Measurements from ENCODE around the gene PYCARD. TPM values are rescaled to one million over a fixed set of nuclear protein-coding genes. Genes with fewer than 3 reads are reported as not detected.
A peak's percentile ranks its signal among the peaks of the same experiment; 100 is the strongest.

The PYCARD gene
- total and polyA plus RNA-seq, 2 experiments from 2014 or later: 9.4 to 16.1 TPM

DNA sequence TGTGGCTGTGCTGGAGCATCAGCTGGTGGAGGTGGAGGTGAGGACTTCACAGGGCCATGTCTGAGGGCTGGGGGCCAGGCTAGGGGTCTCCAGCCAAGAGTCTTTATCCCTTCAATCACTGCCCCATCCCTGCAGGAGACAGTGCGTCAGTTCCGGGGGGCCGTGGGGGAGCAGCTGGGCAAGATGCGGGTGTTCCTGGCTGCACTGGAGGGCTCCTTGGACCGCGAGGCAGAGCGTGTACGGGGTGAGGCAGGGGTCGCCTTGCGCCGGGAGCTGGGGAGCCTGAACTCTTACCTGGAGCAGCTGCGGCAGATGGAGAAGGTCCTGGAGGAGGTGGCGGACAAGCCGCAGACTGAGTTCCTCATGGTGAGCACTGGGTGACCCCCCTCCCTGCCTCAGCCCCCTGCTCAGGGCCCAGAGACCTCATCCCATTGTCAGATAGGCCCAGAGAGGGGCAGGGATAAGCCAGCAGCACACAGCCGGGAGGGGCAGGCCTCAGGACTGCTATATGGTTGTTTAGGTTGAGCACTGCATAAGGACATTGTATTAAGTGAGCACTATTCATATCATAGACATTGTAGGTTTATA is 16.7 kb upstream of the PYCARD start:
- DNase-seq (ENCODE audit: low spot score): no peak
- no peak overlapping the region for H2AFZ ChIP-seq
- no peaks in the 10 kb centered on the region for H4K20me1 ChIP-seq (ENCODE audit: insufficient read depth, poor library complexity, severe bottlenecking)
- TF ChIP-seq, protein P1, sequence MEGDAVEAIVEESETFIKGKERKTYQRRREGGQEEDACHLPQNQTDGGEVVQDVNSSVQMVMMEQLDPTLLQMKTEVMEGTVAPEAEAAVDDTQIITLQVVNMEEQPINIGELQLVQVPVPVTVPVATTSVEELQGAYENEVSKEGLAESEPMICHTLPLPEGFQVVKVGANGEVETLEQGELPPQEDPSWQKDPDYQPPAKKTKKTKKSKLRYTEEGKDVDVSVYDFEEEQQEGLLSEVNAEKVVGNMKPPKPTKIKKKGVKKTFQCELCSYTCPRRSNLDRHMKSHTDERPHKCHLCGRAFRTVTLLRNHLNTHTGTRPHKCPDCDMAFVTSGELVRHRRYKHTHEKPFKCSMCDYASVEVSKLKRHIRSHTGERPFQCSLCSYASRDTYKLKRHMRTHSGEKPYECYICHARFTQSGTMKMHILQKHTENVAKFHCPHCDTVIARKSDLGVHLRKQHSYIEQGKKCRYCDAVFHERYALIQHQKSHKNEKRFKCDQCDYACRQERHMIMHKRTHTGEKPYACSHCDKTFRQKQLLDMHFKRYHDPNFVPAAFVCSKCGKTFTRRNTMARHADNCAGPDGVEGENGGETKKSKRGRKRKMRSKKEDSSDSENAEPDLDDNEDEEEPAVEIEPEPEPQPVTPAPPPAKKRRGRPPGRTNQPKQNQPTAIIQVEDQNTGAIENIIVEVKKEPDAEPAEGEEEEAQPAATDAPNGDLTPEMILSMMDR (IDR thresholded peaks at IDR 0.05; ENCODE audit: poor library complexity): no peak
- no peak for TF ChIP-seq EZH2phosphoT487 (IDR thresholded peaks at IDR 0.05; ENCODE audit: low read depth, severe bottlenecking, unreplicated experiment)
- 94% methylated on average over 15 of the region's 15 CpGs for WGBS (ENCODE audit: low lambda C conversion rate, missing lambda C conversion rate)
- no peak overlapping the region for H3K27ac ChIP-seq
- no peaks in the 10 kb centered on the region for H3K79me2 ChIP-seq
- peaks cover 27% of the 10 kb centered on the region for H3K4me1 ChIP-seq (ENCODE audit: insufficient read depth)
- H3K27me3 ChIP-seq: peaks cover 51% of the 10 kb centered on the region
- H3K9me3 ChIP-seq (ENCODE audit: low read depth): no peaks in the 10 kb centered on the region
- no peaks in the 10 kb centered on the region for H3K9me2 ChIP-seq (replicated peaks; ENCODE audit: insufficient read depth)
- H3K4me2 ChIP-seq: no peak overlapping the region
- no peaks in the 10 kb centered on the region for H3K36me3 ChIP-seq (replicated peaks; ENCODE audit: insufficient read depth, low read depth)
- H3K4me3 ChIP-seq: no peak overlapping the region

DNA sequence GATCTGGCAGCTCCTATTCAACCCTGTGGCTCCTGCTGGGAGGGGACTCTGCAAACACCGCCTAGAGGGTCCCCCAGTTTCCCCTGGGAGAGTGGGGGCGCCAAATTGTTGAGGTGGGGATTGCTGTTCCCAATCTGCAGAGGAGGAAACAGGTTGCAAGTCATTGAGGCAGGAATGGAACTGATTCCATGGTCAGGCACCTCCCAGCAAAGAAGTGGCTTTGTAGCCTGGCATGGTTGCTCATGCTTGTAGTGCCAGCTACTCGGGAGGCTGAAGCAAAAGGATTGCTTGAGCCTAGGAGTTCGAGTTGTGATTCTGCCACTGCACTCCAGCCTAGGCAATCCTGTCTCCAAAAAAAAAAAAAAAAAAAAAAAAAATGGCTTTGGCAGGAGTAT is 14.6 kb upstream of the PYCARD start:
- H3K27ac ChIP-seq: no peak overlapping the region
- H3K36me3 ChIP-seq (replicated peaks; ENCODE audit: insufficient read depth, low read depth): no peaks in the 10 kb centered on the region
- no peak overlapping the region for H2AFZ ChIP-seq
- H4K20me1 ChIP-seq (ENCODE audit: insufficient read depth, poor library complexity, severe bottlenecking): no peaks in the 10 kb centered on the region
- H3K27me3 ChIP-seq: peaks cover 65% of the 10 kb centered on the region
- no peaks in the 10 kb centered on the region for H3K9me3 ChIP-seq (ENCODE audit: low read depth)
- H3K4me1 ChIP-seq (ENCODE audit: insufficient read depth): peaks cover 27% of the 10 kb centered on the region
- 38% methylated on average over 4 of the region's 4 CpGs for WGBS (ENCODE audit: low lambda C conversion rate, missing lambda C conversion rate)
- no peak overlapping the region for H3K4me3 ChIP-seq
- H3K9me2 ChIP-seq (replicated peaks; ENCODE audit: insufficient read depth): no peaks in the 10 kb centered on the region
- no peak overlapping the region for H3K4me2 ChIP-seq
- TF ChIP-seq, protein P1 (IDR thresholded peaks at IDR 0.05; ENCODE audit: poor library complexity): no peak
- no peak for TF ChIP-seq EZH2 (IDR thresholded peaks at IDR 0.05; ENCODE audit: borderline replicate concordance)
- TF ChIP-seq EZH2phosphoT487 (IDR thresholded peaks at IDR 0.05; ENCODE audit: low read depth, severe bottlenecking, unreplicated experiment): no peak
- no peaks in the 10 kb centered on the region for H3K79me2 ChIP-seq
- DNase-seq (ENCODE audit: low spot score): no peak

DNA sequence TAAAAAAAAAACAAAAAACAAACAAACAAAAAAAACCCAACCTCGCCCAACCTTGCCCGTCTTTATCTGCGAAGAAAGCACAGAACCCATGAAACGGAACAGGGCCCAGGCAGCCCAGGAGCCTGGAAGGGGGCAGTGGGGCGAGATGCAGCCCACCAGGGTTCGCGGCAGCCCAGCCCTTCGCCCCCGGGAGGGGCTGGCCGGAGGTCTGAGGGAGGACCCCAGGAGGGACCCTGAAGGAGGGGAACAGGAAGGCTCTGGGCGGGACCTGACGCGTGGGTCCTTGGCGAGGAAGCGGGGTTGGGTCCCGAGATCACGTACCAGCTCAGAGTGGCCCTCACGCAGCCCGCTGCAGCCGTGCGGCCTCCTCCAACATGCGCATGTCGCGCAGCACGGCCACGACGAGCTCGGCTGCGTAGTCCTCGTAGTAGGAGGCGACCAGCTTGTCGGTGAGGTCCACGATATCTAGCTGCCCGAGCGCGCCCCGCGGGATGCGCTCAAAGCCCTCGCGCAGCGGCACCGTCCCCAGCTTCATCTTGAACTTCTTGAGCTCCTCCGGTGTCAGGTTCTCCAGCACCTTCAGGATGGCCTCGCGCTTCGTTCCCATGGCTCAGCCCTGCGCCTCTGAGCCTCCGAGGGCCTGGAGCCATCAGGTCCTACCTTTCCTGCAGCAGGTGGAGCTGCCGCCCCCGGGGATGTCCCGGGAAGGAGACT is 14.0 kb upstream of the PYCARD start, which contains the start of gene PYDC1:
TSS of gene PYDC1 (minus strand) at position 714 of the 714 bp plus-strand sequence. CDS start at position 607, 107 bp downstream.
- peak within 1 kb of the TSS; percentile 96 for H3K4me2 ChIP-seq
- no peak within 1 kb of the TSS for H3K27ac ChIP-seq
- no peaks in the 10 kb centered on the region for H4K20me1 ChIP-seq (ENCODE audit: insufficient read depth, poor library complexity, severe bottlenecking)
- no peak within 1 kb of the TSS for H2AFZ ChIP-seq
- no peaks in the 10 kb centered on the region for H3K9me2 ChIP-seq (replicated peaks; ENCODE audit: insufficient read depth)
- TF ChIP-seq EZH2phosphoT487 (IDR thresholded peaks at IDR 0.05; ENCODE audit: low read depth, severe bottlenecking, unreplicated experiment): no peak
- peak; percentile 57 for TF ChIP-seq EZH2 (IDR thresholded peaks at IDR 0.05; ENCODE audit: borderline replicate concordance)
- H3K9me3 ChIP-seq (ENCODE audit: low read depth): no peaks in the 10 kb centered on the region
- no peaks in the 10 kb centered on the region for H3K79me2 ChIP-seq
- 7% methylated on average over 52 of the region's 52 CpGs for WGBS (ENCODE audit: low lambda C conversion rate, missing lambda C conversion rate)
- H3K4me3 ChIP-seq: no peak within 1 kb of the TSS
- no peak for DNase-seq (ENCODE audit: low spot score)
- no peaks in the 10 kb centered on the region for H3K36me3 ChIP-seq (replicated peaks; ENCODE audit: insufficient read depth, low read depth)
- H3K27me3 ChIP-seq: peaks cover 70% of the 10 kb centered on the region
- peaks cover 27% of the 10 kb centered on the region for H3K4me1 ChIP-seq (ENCODE audit: insufficient read depth)
